ENCODE results near the gene METTL17.

DNA sequence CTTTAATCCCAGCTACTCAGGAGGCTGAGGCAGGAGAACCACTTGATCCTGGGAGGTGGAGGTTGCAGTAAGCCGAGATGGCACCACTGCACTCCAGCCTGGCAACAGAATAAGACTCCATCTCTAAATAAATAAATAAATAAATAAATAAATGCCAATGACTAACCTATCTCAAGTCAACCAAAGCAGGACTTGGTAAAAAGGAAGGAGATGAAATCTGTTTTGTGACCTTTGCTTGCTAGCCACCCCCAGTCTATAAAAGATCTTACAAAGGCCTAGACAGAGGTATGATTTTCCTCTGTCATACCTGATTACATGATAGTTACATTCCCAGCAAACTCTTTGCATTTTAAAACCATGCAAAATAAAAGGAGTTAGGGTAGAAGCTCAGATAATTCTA, 13.5 kb upstream of the METTL17 start:
- TF ChIP-seq, protein P1, sequence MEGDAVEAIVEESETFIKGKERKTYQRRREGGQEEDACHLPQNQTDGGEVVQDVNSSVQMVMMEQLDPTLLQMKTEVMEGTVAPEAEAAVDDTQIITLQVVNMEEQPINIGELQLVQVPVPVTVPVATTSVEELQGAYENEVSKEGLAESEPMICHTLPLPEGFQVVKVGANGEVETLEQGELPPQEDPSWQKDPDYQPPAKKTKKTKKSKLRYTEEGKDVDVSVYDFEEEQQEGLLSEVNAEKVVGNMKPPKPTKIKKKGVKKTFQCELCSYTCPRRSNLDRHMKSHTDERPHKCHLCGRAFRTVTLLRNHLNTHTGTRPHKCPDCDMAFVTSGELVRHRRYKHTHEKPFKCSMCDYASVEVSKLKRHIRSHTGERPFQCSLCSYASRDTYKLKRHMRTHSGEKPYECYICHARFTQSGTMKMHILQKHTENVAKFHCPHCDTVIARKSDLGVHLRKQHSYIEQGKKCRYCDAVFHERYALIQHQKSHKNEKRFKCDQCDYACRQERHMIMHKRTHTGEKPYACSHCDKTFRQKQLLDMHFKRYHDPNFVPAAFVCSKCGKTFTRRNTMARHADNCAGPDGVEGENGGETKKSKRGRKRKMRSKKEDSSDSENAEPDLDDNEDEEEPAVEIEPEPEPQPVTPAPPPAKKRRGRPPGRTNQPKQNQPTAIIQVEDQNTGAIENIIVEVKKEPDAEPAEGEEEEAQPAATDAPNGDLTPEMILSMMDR (IDR thresholded peaks at IDR 0.05) = no peak
- TF ChIP-seq POLR2AphosphoS5 (IDR thresholded peaks at IDR 0.05) (no peak), POLR2A (IDR thresholded peaks at IDR 0.05; ENCODE audit: low read depth) (no peak), EP300 (IDR thresholded peaks at IDR 0.05) (no peak)
